ENCODE data around the gene PIRT.

The PIRT gene

GRCh38 chr17:10827898-10828552 lies 9.9 kb downstream of the PIRT start:
- ATAC-seq = no peak
- no peak for TF ChIP-seq TCF4 (CRISPR knock-in tag; IDR thresholded peaks at IDR 0.05; ENCODE audit: borderline replicate concordance)
- no peak for TF ChIP-seq ZFP30 (CRISPR knock-in tag; IDR thresholded peaks at IDR 0.05)
- no peak for TF ChIP-seq OSR1 (CRISPR knock-in tag; IDR thresholded peaks at IDR 0.05)
- TF ChIP-seq POU6F1 (CRISPR knock-in tag; IDR thresholded peaks at IDR 0.05; ENCODE audit: borderline replicate concordance, low read depth) = no peak
- no peak for TF ChIP-seq CSDC2 (CRISPR knock-in tag; IDR thresholded peaks at IDR 0.05)
- TF ChIP-seq ZNF8 (CRISPR knock-in tag; IDR thresholded peaks at IDR 0.05) = no peak
- no peak for TF ChIP-seq ZC3H10 (CRISPR knock-in tag; IDR thresholded peaks at IDR 0.05)
- TF ChIP-seq ZNF70 (CRISPR knock-in tag; IDR thresholded peaks at IDR 0.05) = no peak
- TF ChIP-seq GLIS3 (CRISPR knock-in tag; IDR thresholded peaks at IDR 0.05) = no peak
- no peak for TF ChIP-seq PATZ1 (CRISPR knock-in tag; IDR thresholded peaks at IDR 0.05; ENCODE audit: borderline replicate concordance)
- TF ChIP-seq TSHZ2 (CRISPR knock-in tag; IDR thresholded peaks at IDR 0.05) = no peak
- TF ChIP-seq SNAI2 (CRISPR knock-in tag; IDR thresholded peaks at IDR 0.05) = no peak
- TF ChIP-seq ISL1 (CRISPR knock-in tag; IDR thresholded peaks at IDR 0.05) = no peak
- no peak for TF ChIP-seq RARB (CRISPR knock-in tag; IDR thresholded peaks at IDR 0.05)
- no peak for TF ChIP-seq PPARA (CRISPR knock-in tag; IDR thresholded peaks at IDR 0.05; ENCODE audit: borderline replicate concordance)
- no peak for TF ChIP-seq BACH2 (CRISPR knock-in tag; IDR thresholded peaks at IDR 0.05; ENCODE audit: borderline replicate concordance)
- TF ChIP-seq ARNTL (CRISPR knock-in tag; IDR thresholded peaks at IDR 0.05; ENCODE audit: borderline replicate concordance, low read depth) = no peak
- no peak for TF ChIP-seq TOX (CRISPR knock-in tag; IDR thresholded peaks at IDR 0.05; ENCODE audit: borderline replicate concordance)
- TF ChIP-seq ZFP3 (CRISPR knock-in tag; IDR thresholded peaks at IDR 0.05) = no peak
- no peak for TF ChIP-seq ESRRG (CRISPR knock-in tag; IDR thresholded peaks at IDR 0.05)

- ATAC-seq = no peak
- no peak for TF ChIP-seq CREB5 (CRISPR knock-in tag; IDR thresholded peaks at IDR 0.05; ENCODE audit: low read depth)
- no peak for TF ChIP-seq ZC3H10 (CRISPR knock-in tag; IDR thresholded peaks at IDR 0.05)
- no peak for TF ChIP-seq ISL1 (CRISPR knock-in tag; IDR thresholded peaks at IDR 0.05)
- no peak for TF ChIP-seq TOX (CRISPR knock-in tag; IDR thresholded peaks at IDR 0.05; ENCODE audit: borderline replicate concordance)
- TF ChIP-seq ZNF70 (CRISPR knock-in tag; IDR thresholded peaks at IDR 0.05) = no peak
- TF ChIP-seq POU6F1 (CRISPR knock-in tag; IDR thresholded peaks at IDR 0.05; ENCODE audit: borderline replicate concordance, low read depth) = no peak
- no peak for TF ChIP-seq ZFP30 (CRISPR knock-in tag; IDR thresholded peaks at IDR 0.05)
- no peak for TF ChIP-seq TSHZ2 (CRISPR knock-in tag; IDR thresholded peaks at IDR 0.05)
- no peak for TF ChIP-seq CSDC2 (CRISPR knock-in tag; IDR thresholded peaks at IDR 0.05)
- TF ChIP-seq ZNF8 (CRISPR knock-in tag; IDR thresholded peaks at IDR 0.05) = no peak
- no peak for TF ChIP-seq SNAI2 (CRISPR knock-in tag; IDR thresholded peaks at IDR 0.05)
- no peak for TF ChIP-seq TCF4 (CRISPR knock-in tag; IDR thresholded peaks at IDR 0.05; ENCODE audit: borderline replicate concordance)
These were observed 13.0 kb downstream of the PIRT start for GRCh38 chr17:10824874-10825273.
